ENCODE results near the gene OR52N1. TPM values are rescaled to one million over a fixed set of nuclear protein-coding genes. Genes with fewer than 3 reads are reported as not detected.
A peak's percentile ranks its signal among the peaks of the same experiment; 100 is the strongest.

OR52N1 gene
- not detected for total RNA-seq

- POLR2A ChIA-PET = no interaction called here
- Mint-ChIP-seq H3K27me3 (ENCODE audit: low read depth) (peaks cover 6% of the 10 kb centered on the region), H3K4me3 (no peak within 1 kb of the TSS), H3K9me3 (ENCODE audit: insufficient read depth) (no peaks in the 10 kb centered on the region), H3K36me3 (ENCODE audit: low read depth) (no peaks in the 10 kb centered on the region), H3K27ac (no peak within 1 kb of the TSS), H3K4me1 (ENCODE audit: low read depth) (no peaks in the 10 kb centered on the region)
- ATAC-seq = no peak
- no peak for DNase-seq
- CTCF ChIA-PET = no interaction called here
Observed at GRCh38 chr11:5791165-5791564, at the start of gene OR52N1. OR52N1 (minus strand) TSS chr11:5791265; CDS start chr11:5788816, 2,449 bp downstream.

DNA sequence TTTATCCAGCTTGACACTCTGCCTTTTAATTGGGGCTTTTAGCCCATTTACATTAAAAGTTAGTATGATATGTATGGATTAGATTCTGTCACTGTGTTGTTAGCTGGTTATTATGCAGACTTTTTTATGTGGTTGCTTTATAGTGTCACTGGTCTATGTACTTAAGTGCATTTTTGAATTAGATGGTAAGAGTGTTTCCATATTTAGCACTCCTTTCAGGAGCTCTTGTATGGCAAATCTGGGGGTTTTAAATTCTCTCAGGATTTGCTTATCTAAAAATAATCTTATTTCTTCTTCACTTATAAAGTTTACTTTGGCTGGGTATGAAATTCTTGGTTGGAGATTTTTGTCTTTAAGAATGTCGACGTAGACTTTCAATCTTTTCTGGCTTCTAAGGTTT, 46.6 kb upstream of the OR52N1 start:
- H3K4me1 Mint-ChIP-seq (ENCODE audit: low read depth) = no peaks in the 10 kb centered on the region
- peaks cover 4% of the 10 kb centered on the region for H3K27me3 Mint-ChIP-seq (ENCODE audit: low read depth)
- CTCF ChIA-PET = interaction anchor here (0.7 to 1.3 kb wide), 2 partner anchors 110 to 361 kb away, joined by 3 to 4 read pairs; no protein-coding TSS in a partner anchor
- no peaks in the 10 kb centered on the region for H3K9me3 Mint-ChIP-seq (ENCODE audit: insufficient read depth)
- ATAC-seq = no peak
- H3K4me3 Mint-ChIP-seq = no peak overlapping the region
- no peak overlapping the region for H3K27ac Mint-ChIP-seq
- no peak for DNase-seq
- POLR2A ChIA-PET = no interaction called here
- no peaks in the 10 kb centered on the region for H3K36me3 Mint-ChIP-seq (ENCODE audit: low read depth)

GRCh38 chr11:5833446-5833845, 42.4 kb upstream of the OR52N1 start:
- ChIA-PET POLR2A (no interaction called here), CTCF (no interaction called here)
- no peak for ATAC-seq
- H3K27ac Mint-ChIP-seq = no peak overlapping the region
- H3K4me1 Mint-ChIP-seq (ENCODE audit: low read depth) = no peaks in the 10 kb centered on the region
- no peak for DNase-seq
- no peaks in the 10 kb centered on the region for H3K36me3 Mint-ChIP-seq (ENCODE audit: low read depth)
- no peaks in the 10 kb centered on the region for H3K9me3 Mint-ChIP-seq (ENCODE audit: insufficient read depth)
- peaks cover 7% of the 10 kb centered on the region for H3K27me3 Mint-ChIP-seq (ENCODE audit: low read depth)
- H3K4me3 Mint-ChIP-seq = no peak overlapping the region

- Mint-ChIP-seq H3K9me3 (ENCODE audit: insufficient read depth) (no peaks in the 10 kb centered on the region), H3K4me1 (ENCODE audit: low read depth) (no peaks in the 10 kb centered on the region), H3K27ac (no peak overlapping the region), H3K36me3 (ENCODE audit: low read depth) (no peaks in the 10 kb centered on the region), H3K4me3 (no peak overlapping the region), H3K27me3 (ENCODE audit: low read depth) (peaks cover 7% of the 10 kb centered on the region)
- DNase-seq = no peak
- ChIA-PET CTCF (no interaction called here), POLR2A (no interaction called here)
- ATAC-seq = no peak
Observed at GRCh38 chr11:5831196-5831829, 40.2 kb upstream of the OR52N1 start.

GRCh38 chr11:5818245-5818886, 27.3 kb upstream of the OR52N1 start:
- Mint-ChIP-seq H3K27ac (peak overlapping the region; percentile 23), H3K4me3 (peak overlapping the region; percentile 66), H3K27me3 (ENCODE audit: low read depth) (no peaks in the 10 kb centered on the region), H3K4me1 (ENCODE audit: low read depth) (peaks cover 8% of the 10 kb centered on the region), H3K9me3 (ENCODE audit: insufficient read depth) (no peaks in the 10 kb centered on the region), H3K36me3 (ENCODE audit: low read depth) (no peaks in the 10 kb centered on the region)
- DNase-seq (no peak), ATAC-seq (peak; percentile 51)
- CTCF ChIA-PET = interaction anchor here (2.0 kb wide), 1 partner anchor 9 kb away, joined by 8 read pairs; no protein-coding TSS in a partner anchor
- POLR2A ChIA-PET = no interaction called here

DNA sequence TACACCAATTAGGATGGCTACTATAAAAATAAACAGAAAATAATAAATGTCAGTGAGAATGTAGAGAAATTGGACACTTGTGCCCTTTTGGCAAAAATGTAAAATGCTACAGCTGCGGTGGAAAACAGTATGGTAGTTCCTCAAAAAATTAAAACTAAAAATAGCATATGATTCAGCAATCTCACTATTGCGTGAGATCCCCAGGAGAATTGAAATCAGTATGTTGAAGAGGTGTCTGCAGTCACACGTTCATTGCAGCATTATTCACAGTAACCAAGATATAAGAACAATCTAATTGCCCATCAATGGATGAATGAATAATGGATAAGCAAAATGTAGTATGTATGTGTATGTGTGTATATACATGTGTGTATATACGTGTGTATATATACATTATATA, 24.5 kb upstream of the OR52N1 start:
- H3K9me3 Mint-ChIP-seq (ENCODE audit: insufficient read depth) = no peaks in the 10 kb centered on the region
- H3K27ac Mint-ChIP-seq = no peak overlapping the region
- CTCF ChIA-PET = no interaction called here
- ATAC-seq (no peak), DNase-seq (no peak)
- H3K36me3 Mint-ChIP-seq (ENCODE audit: low read depth) = no peaks in the 10 kb centered on the region
- POLR2A ChIA-PET = no interaction called here
- H3K4me1 Mint-ChIP-seq (ENCODE audit: low read depth) = peaks cover 8% of the 10 kb centered on the region
- peaks cover 8% of the 10 kb centered on the region for H3K27me3 Mint-ChIP-seq (ENCODE audit: low read depth)
- H3K4me3 Mint-ChIP-seq = no peak overlapping the region

- Mint-ChIP-seq H3K27ac (no peak overlapping the region), H3K9me3 (ENCODE audit: insufficient read depth) (no peaks in the 10 kb centered on the region), H3K36me3 (ENCODE audit: low read depth) (no peaks in the 10 kb centered on the region), H3K4me1 (ENCODE audit: low read depth) (peaks cover 12% of the 10 kb centered on the region), H3K27me3 (ENCODE audit: low read depth) (peaks cover 13% of the 10 kb centered on the region), H3K4me3 (no peak overlapping the region)
- ChIA-PET CTCF (interaction anchor here (0.7 to 2.9 kb wide), 7 partner anchors 8 to 685 kb away, joined by 3 to 18 read pairs (median 5); partner anchors contain the start of gene TRIM5), POLR2A (no interaction called here)
- DNase-seq (no peak), ATAC-seq (no peak)
Observed at GRCh38 chr11:5809905-5810795, 19.1 kb upstream of the OR52N1 start.

DNA sequence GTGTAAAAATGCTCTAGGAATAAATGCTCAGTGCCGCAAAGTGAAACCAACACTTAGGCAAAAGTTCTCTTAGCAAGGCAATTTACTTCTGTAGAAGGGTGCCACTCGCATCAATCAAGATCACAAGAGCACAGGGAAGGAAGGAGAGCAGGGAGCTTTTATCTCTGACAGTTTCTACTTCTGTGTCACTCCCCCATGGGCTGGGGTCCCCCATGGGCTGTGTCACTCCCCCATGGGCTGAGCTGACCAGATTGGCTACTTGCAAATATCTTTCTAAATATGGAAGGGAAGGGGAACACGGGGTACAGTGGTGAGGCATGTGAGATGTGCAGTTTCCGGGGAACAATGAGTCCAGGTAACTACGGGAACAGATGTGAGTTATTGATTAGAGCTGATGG, 18.1 kb upstream of the OR52N1 start:
- Mint-ChIP-seq H3K4me3 (peak overlapping the region; percentile 88), H3K27me3 (ENCODE audit: low read depth) (peaks cover 15% of the 10 kb centered on the region), H3K4me1 (ENCODE audit: low read depth) (peaks cover 12% of the 10 kb centered on the region), H3K9me3 (ENCODE audit: insufficient read depth) (no peaks in the 10 kb centered on the region), H3K27ac (peak overlapping the region; percentile 43), H3K36me3 (ENCODE audit: low read depth) (no peaks in the 10 kb centered on the region)
- ChIA-PET CTCF (interaction anchor here (0.7 to 2.9 kb wide), 7 partner anchors 9 to 684 kb away, joined by 3 to 18 read pairs (median 5); partner anchors contain the start of gene TRIM5), POLR2A (no interaction called here)
- ATAC-seq (peak; percentile 54), DNase-seq (no peak)

GRCh38 chr11:5808500-5809121, 17.5 kb upstream of the OR52N1 start, which contains the start of gene OR52N2:
OR52N2 (plus strand) TSS chr11:5808924; CDS start chr11:5820336, 11,412 bp downstream.
- ChIA-PET POLR2A (no interaction called here), CTCF (interaction anchor here (1.0 to 2.9 kb wide), 4 partner anchors 10 to 332 kb away, joined by 5 to 18 read pairs (median 7); partner anchors contain the start of gene TRIM5)
- peak within 1 kb of the TSS; percentile 88 for H3K4me3 Mint-ChIP-seq
- H3K27me3 Mint-ChIP-seq (ENCODE audit: low read depth) = peaks cover 18% of the 10 kb centered on the region
- DNase-seq (peak; percentile 80), ATAC-seq (peak; percentile 95)
- H3K27ac Mint-ChIP-seq = peak within 1 kb of the TSS; percentile 43
- H3K9me3 Mint-ChIP-seq (ENCODE audit: insufficient read depth) = no peaks in the 10 kb centered on the region
- H3K36me3 Mint-ChIP-seq (ENCODE audit: low read depth) = no peaks in the 10 kb centered on the region
- peaks cover 12% of the 10 kb centered on the region for H3K4me1 Mint-ChIP-seq (ENCODE audit: low read depth)

GRCh38 chr11:5807580-5807979, 16.5 kb upstream of the OR52N1 start:
- peaks cover 25% of the 10 kb centered on the region for H3K27me3 Mint-ChIP-seq (ENCODE audit: low read depth)
- ChIA-PET POLR2A (no interaction called here), CTCF (interaction anchor here (1.5 to 1.6 kb wide), 2 partner anchors 207 to 331 kb away, joined by 8 to 12 read pairs; no protein-coding TSS in a partner anchor)
- no peak overlapping the region for H3K27ac Mint-ChIP-seq
- peaks cover 12% of the 10 kb centered on the region for H3K4me1 Mint-ChIP-seq (ENCODE audit: low read depth)
- ATAC-seq = no peak
- DNase-seq = no peak
- H3K36me3 Mint-ChIP-seq (ENCODE audit: low read depth) = no peaks in the 10 kb centered on the region
- no peaks in the 10 kb centered on the region for H3K9me3 Mint-ChIP-seq (ENCODE audit: insufficient read depth)
- no peak overlapping the region for H3K4me3 Mint-ChIP-seq

DNA sequence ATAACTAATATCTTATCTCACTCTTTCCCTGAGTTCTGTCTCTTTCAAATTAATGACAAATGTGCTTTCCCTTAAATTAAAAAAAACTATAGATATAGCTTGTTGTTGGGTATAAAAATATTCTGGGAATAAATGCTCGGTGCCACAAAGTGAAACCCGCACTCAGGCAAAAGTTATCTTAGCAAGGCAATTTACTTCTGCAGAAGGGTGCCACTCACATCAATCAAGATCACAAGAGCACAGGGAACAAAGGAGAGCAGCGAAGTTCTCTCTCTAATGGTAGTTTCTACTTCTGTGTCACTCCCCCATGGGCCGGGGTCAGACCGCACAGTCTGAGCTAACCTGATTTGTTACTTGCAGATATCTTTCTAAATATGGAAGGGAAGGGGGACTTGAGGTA, 12.9 kb upstream of the OR52N1 start:
- ChIA-PET CTCF (interaction anchor here (1.3 kb wide), 1 partner anchor 327 kb away, joined by 3 read pairs; no protein-coding TSS in a partner anchor), POLR2A (no interaction called here)
- DNase-seq = no peak
- H3K36me3 Mint-ChIP-seq (ENCODE audit: low read depth) = no peaks in the 10 kb centered on the region
- H3K4me3 Mint-ChIP-seq = no peak overlapping the region
- H3K4me1 Mint-ChIP-seq (ENCODE audit: low read depth) = peaks cover 8% of the 10 kb centered on the region
- peaks cover 18% of the 10 kb centered on the region for H3K27me3 Mint-ChIP-seq (ENCODE audit: low read depth)
- no peak for ATAC-seq
- H3K9me3 Mint-ChIP-seq (ENCODE audit: insufficient read depth) = no peaks in the 10 kb centered on the region
- no peak overlapping the region for H3K27ac Mint-ChIP-seq
